ENCODE measurements around the gene CSDE1. TPM values are rescaled to one million over a fixed set of nuclear protein-coding genes. Genes with fewer than 3 reads are reported as not detected.

CSDE1 gene
- total and polyA plus RNA-seq, 12 donors = 75.6 to 775 (median 422) TPM

DNA sequence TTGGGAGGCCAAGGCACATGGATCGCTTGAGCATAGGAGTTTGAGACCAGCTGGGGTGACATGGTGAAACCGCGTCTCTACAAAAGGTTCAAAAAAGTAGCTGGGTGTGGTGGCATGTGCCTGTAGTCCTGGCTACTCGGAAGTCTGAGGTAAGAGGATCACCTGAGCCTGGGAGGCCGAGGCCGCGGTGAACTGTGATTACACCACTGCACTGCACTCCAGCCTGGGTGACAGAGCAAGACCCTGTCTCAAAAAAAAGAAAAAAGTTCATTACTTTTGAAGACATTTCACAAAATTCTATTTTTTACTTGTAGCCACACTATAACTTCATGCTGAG is 85.9 kb downstream of the CSDE1 start:
- Histone ChIP-seq H3K4me1 (replicated peaks in 1 of 2) (peaks cover 5 to 7% of the 10 kb centered on the region in 2 donors), H3K36me3 (replicated peaks in 1 of 2) (no peaks in the 10 kb centered on the region), H3K4me3 (no peak overlapping the region), H3K27me3 (no peaks in the 10 kb centered on the region), H3K27ac (no peak overlapping the region), H3K9me3 (replicated peaks in 1 of 3) (no peaks in the 10 kb centered on the region)
- 77 to 88% (median 84%) methylated on average over 7 of the region's 7 CpGs for WGBS, 4 donors
- intact Hi-C loops (cut with DNase I) = no loop called here
- no peak for DNase-seq
- no peak for TF ChIP-seq POLR2A (IDR thresholded peaks at IDR 0.05)

DNA sequence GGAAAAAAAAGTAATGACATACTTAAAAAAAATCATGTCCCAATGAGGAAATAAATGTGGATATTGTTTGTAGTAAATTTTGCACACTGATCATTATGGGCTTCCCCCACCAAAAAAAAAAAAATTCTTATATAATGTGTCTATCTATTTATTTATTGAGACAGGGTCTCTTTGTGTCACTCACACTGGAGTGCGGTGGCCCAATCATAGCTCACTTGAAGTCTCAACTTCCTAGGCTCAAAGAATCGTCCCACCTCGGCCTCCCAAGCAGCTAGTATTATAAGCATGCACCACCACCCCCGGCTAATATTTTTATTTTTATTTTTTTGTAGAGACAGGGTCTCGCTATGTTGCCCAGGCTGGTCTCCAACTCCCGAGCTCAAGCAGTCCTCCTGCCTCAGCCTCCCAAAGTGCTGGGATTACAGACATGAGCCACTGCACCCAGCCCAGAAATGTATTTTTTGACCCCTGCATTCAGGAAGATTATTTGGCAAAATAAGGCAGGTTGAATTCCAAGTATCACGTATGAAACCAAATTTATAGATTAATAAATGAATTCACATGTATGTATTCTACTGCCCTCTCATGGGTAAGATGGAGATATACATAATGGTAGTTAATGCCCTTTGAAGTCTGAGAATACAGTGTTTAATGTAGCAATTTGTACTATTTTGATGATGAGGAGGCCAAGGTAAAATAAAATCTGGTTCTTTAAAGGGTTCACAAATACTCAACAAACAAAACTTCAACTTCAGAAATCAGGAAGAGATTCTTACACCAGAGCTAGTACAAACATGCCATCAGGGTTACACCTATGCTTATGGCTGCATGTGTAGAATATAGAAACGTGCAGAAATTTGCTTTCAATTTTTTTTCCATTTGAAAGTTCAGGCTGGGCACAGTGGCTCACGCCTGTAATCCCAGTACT is 86.5 kb downstream of the CSDE1 start:
- Histone ChIP-seq H3K27ac (no peak overlapping the region), H3K9me3 (replicated peaks in 1 of 3) (no peaks in the 10 kb centered on the region), H3K4me1 (replicated peaks in 1 of 2) (peaks cover 5 to 7% of the 10 kb centered on the region in 2 donors), H3K4me3 (no peak overlapping the region), H3K27me3 (no peaks in the 10 kb centered on the region), H3K36me3 (replicated peaks in 1 of 2) (no peaks in the 10 kb centered on the region)
- DNase-seq = no peak
- TF ChIP-seq POLR2A (IDR thresholded peaks at IDR 0.05) = no peak
- TF ChIP-seq, protein P1, sequence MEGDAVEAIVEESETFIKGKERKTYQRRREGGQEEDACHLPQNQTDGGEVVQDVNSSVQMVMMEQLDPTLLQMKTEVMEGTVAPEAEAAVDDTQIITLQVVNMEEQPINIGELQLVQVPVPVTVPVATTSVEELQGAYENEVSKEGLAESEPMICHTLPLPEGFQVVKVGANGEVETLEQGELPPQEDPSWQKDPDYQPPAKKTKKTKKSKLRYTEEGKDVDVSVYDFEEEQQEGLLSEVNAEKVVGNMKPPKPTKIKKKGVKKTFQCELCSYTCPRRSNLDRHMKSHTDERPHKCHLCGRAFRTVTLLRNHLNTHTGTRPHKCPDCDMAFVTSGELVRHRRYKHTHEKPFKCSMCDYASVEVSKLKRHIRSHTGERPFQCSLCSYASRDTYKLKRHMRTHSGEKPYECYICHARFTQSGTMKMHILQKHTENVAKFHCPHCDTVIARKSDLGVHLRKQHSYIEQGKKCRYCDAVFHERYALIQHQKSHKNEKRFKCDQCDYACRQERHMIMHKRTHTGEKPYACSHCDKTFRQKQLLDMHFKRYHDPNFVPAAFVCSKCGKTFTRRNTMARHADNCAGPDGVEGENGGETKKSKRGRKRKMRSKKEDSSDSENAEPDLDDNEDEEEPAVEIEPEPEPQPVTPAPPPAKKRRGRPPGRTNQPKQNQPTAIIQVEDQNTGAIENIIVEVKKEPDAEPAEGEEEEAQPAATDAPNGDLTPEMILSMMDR (IDR thresholded peaks at IDR 0.05) = peak in 4 of 6 experiments; percentile 16 to 30 (median 22)
- WGBS, 4 donors = 63 to 74% (median 66%) methylated on average over 9 of the region's 9 CpGs
- intact Hi-C loops (cut with DNase I) = no loop called here

DNA sequence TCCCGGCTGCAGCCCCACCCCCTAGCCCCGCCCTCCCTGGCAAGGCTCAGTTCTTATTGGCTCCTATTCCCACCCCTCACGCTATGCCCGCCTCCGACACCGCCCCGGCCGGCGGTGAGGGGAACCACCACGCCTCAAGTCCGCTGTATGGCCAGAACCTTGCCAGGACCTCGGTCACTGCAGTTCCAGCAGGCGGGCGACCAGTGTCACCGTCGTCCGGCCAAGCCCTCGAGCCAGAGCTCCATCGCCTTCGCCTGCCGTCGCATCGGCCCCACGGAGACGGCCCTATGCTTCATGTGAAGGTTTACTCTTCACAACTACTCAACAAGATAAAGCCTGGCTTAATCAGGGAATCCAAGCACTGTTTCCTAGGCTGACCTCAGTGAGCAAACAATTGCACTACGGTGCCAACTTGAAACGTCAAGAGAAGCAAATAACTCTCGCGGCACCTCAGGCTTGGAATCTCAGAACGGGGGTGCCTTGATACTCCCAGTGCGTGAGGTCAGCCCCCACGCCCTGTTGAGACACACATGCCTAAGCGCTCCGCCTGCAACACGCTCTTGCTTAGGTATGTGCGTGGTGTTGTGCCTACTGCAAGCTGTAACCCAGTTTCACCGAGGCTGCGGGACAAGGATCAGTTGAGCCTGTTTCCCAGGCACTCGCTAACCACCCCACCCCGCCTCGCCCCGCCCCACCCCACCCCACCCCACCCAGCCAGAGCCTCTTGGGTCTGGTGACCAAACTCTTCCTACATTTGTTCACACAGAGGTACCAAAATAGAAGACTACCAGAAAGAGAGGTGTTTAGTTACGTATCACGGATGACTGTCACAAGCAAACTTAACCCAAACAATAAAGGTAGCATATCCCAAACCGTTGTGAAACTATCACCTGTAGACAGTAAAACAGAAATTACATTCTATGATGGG is 87.4 kb downstream of the CSDE1 start:
- peak overlapping the region in 4 of 5 donors; percentile 5 to 90 (median 64) for H3K27ac ChIP-seq
- intact Hi-C loops (cut with DNase I) = no loop called here

DNA sequence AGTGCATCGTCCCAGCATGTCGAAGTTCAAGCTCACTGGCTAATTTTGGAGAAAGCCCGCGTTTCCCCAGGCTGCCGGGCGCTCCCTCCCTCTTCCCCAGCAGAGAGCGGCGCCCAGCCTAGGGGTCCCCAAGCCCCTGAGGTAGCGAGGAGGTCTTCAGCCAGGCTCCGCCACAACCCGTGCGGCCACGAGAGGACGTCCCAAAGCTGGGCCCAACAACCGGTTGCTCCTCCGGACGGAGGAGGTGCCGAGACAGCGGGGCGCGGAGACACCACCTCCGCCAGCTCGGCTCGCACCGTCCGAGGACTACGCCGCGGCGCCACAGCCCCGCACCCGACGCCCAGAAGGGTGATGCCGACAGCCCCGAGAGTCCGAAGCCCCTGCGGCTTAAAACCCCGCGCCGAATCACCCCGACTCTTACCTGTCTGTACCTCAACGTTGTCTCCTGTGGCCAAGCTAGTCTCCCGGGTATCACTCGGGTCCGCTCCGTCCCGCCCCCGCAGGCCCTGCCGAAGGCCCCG is 88.2 kb downstream of the CSDE1 start, which contains the start of gene DENND2C:
TSS of gene DENND2C (minus strand) at position 488 of the 521 bp plus-strand sequence. CDS start 44,065 bp downstream, outside the sequence.
- no peak for DNase-seq
- peak within 1 kb of the TSS in 4 of 5 donors; percentile 5 to 90 (median 64) for H3K27ac ChIP-seq
- intact Hi-C loops (cut with DNase I) = no loop called here
- H3K4me1 ChIP-seq (replicated peaks in 1 of 2) = peaks cover 5 to 7% of the 10 kb centered on the region in 2 donors
- H3K9me3 ChIP-seq (replicated peaks in 1 of 3) = no peaks in the 10 kb centered on the region
- TF ChIP-seq POLR2A (IDR thresholded peaks at IDR 0.05) = no peak
- TF ChIP-seq, protein P1 (IDR thresholded peaks at IDR 0.05) = no peak
- no peaks in the 10 kb centered on the region for H3K36me3 ChIP-seq (replicated peaks in 1 of 2)
- WGBS, 4 donors = 0 to 1% (median 0%) methylated on average over 9 to 50 of the region's 50 CpGs
- peak within 1 kb of the TSS; percentile 5 to 62 (median 35) for H3K4me3 ChIP-seq
- H3K27me3 ChIP-seq = no peaks in the 10 kb centered on the region

More for the DNA sequence above, 87.4 kb downstream of the CSDE1 start:
- Histone ChIP-seq H3K36me3 (replicated peaks in 1 of 2) (no peaks in the 10 kb centered on the region), H3K4me3 (peak overlapping the region; percentile 5 to 62 (median 35)), H3K9me3 (replicated peaks in 1 of 3) (no peaks in the 10 kb centered on the region), H3K27me3 (no peaks in the 10 kb centered on the region), H3K4me1 (replicated peaks in 1 of 2) (peaks cover 5 to 7% of the 10 kb centered on the region in 2 donors)
- peak in 1 of 2 donors; percentile 90 for TF ChIP-seq POLR2A (IDR thresholded peaks at IDR 0.05)
- TF ChIP-seq, protein P1 (IDR thresholded peaks at IDR 0.05) = peak in 5 of 6 experiments; percentile 18 to 44 (median 24)
- 5 to 17% (median 11%) methylated on average over 11 to 45 of the region's 45 CpGs for WGBS, 4 donors
- peak; percentile 95 to 97 (median 96) for DNase-seq
